Measurements from ENCODE around the gene ATL3.
"Not testable (repeated sequence)": the region's sequence is repeated elsewhere in the genome, so short reads cannot be mapped to it uniquely, and the experiment has no call there.

ATL3 gene

DNA sequence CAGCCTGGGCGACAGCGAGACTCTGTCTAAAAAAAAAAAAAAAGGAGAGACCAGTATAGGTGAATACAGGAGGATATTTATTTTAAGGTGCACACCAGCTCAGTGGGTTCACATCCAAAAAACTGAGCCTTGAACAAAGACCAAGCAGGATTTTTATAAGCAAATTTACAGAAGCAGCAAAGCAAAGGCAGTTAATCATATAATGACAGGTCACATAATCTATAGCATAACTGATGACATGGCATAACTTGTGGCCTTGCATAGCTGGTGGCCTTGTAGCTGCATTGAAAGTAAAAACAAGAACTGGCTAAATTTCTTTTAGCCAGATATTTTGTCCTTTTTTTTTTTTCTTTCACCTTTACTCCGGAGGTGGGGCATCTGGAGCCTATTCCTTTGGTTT is 54.2 kb downstream of the ATL3 start:
- no peak for DNase-seq

DNA sequence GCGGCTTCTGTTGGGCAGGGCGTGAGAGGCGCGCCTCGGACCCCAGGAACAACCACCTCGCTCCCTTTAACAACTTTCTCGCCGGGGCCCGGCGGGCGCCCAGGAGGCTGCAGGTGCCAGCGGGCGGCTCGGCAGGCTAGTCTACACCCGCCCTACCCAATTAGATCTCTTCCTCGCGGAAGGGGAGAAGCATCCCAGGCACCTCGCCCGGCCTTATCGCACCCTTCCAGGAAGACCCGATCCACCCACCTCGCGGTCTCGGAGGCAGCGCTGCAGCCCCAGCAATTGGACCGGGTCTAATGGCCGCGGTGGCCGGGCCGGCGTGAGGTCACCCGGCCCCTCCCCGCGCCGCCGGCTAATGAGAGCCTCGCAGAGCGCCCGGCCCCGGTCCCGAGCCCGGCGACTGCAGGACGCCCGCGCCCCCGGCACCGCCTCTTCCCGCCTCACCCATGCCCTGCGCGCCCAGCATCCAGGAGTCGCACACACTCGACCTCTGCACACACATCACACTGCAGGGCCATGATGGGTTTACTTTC is 57.0 kb downstream of the ATL3 start, which contains the start of gene PLAAT3:
Gene PLAAT3 (minus strand): TSS at position 298 of the 536 bp plus-strand sequence. CDS start 419 bp downstream, outside the sequence.
- no peak for DNase-seq

DNA sequence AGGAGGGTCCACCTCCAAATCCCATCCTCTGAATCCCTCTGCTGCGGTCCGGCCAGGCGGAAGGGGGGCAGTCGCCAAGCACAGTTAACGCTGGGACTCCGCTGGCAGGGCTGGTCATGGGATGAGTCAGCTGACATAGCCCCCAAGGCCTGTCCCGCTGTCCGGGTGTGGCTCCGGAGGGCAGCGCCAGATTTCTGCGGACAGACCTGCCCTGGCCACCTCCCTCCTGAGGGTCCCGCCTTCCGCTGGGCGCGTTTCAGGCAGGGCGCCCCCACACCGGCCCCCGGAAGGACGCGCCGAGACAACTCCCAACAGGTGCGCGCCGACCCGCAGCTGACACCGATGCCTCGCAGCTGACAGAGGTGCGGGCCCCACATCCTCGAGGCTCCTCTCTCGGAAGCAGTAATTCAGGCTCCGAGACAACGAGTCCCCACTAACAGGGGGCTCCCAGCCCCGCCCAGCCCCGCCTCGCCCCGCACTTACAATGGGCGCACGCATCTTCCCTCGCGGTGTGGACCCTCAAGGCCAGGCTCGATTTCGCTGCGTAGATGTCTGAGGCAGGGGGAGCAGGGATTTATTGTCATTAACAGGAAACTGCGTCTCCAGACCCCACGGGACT is 57.5 kb downstream of the ATL3 start:
- DNase-seq = no peak

DNA sequence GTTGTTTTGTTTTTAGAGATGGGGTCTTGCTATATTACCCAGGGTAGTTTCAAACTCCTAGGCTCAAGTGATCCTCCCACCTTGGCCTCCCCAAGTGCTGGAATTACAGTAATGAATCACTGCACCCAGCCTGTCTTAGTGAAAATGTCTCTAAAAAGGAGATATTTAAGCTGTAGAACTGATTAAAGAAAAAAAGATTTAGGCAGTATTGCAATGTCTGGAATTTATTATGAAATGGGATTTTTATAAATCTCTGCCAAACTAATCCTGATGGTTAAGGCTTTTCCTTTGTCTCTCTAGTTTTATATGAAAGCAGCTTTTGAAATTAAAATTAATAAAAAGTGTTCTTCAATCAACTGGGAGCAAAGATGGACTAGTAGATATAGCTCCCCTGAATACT is 59.0 kb downstream of the ATL3 start:
- DNase-seq = no peak

DNA sequence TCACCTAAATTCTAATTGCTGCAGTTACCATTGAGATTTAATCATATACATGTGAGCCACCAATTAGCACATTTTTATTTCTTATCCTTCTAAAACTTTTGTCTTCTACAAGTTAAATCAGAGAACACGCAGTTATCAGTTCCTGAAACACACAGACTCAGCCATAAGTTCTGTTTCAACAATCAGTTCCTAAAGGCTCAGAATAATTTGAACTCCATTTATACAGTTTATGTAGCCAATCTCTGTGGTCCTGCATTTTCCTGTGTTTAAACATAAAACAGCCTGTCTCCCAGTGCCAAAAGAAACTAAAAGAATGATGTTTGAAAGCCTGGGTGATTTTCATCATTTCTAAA is 59.8 kb downstream of the ATL3 start:
- no peak for DNase-seq

DNA sequence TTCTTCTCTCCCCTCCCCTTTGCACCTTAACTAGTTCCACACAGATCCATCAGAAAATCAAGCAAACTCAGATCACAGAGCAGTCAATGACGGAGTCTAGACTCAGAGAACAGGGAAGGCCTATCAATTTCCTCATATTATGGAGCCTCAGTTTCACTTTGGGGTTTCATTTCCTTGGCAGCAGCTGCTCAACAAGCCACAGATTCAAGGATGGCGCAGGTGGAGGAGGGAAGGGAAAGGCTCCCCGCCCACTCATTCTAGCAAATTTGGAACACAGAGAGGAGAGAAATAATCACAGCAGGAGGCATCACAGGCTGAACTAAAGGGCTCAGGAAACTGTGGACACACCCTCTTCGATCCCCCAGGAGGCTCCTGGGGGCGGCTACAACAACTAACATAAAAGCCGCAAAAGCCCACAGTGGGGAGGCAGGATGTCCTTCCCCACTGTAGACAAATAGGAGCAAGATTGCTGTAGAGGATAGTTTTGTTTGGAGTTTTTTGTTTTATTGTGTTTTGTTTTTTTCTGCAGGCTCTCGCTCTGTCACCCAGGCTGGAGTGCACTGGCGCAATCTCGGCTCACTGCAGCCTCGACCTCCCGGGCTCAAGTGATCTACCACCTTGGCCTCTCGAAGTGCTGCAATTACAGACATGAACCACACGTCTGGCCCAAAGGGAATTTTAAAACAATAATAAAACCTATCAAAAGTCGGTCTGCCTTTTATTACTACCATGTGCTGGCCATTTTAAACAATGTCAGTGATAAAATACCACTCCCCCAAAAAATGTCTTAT is 60.4 kb downstream of the ATL3 start:
- DNase-seq = peak; percentile 24

DNA sequence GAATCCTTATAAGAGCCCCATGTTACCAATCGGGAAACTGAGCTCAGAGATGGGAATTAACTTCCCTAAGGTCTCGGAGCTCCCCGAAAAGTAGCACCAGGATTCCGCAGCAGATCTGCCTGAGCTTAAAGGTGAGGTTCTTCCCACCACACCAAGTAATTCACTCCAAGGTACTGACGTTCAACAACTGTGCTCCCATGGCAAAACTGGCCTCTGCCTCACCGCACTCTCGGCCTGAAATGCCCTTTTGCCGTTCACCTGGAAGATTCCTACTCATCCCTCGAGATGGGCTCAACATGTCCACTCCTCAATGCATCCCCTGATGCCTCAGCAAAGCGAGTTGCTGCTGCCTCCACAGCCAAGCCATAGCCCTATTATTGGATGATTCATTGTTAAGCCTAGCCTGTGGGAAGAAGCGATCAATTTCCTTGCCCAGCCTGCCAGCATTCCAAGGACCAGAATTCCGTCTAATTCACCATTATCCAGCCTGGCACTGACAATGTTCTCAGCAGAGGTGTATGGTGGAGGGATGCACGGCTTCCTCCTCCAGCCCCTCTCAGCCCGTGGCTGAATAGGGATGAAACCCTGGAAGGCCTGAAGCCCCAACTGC is 61.1 kb downstream of the ATL3 start:
- DNase-seq = no peak

DNA sequence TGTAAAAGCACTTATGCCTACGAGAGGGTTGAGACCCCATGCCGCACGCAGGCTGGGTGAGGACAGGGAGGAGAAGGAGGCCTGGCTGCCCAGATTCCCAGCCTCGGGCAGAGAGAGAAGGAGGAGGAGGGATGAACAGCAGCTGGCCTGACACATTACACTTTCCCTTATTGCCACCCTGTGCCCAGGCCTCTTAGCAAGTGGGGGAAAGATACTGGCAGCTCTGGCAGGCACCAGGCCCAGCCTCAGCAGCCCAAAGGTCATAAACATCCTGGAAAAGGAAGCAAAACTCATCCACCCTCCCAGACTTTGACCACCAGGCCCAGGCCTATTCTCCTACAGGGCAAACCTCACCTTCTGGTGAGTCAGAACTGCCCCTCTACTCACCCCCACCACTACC is 61.6 kb downstream of the ATL3 start:
- DNase-seq = no peak

DNA sequence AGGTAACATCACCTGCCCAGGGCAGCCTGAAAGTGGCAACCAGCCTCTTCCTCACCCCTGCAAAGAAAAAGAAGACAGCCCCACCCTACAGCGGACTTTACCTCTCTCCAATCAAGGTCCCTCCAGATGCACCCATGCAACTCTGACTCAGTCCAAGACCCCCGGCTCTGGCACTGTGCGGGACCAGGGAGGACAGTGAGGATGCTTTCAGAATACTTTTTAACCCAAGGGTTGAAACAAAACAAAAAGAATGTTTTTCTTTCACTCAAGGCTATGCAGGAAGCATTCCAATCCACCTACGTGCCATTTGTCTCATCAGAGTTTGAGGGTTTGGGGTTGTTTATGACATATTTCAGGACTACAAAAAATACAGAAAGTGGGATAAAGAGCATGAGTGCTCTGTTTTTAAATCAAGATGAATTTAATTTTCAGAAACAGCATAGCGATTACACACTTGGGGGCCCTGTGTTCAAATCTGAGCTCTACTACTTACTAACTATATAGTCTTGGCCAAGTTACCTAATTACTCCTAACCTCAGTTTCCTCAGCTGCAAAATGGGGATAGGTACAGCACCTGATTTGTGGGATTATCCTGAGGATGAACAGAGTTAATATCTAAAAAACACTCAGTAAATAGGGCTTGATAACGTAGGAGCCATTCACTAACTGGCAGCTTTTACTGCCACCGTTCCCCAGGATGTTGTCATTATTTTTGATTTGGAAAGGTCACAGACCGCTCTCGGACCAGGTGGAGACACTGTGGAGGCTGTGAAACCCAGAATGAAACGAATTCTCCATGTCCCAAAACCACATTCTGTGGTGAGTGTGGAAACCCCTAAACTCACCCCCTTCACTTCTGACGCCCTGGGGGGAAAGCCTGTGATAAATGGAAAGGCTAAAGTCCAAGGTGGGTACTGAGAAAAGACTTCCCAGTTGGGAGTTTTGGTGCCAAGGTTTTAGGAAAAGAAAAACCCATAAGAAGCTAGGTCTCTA is 62.5 kb downstream of the ATL3 start:
- DNase-seq = no peak

DNA sequence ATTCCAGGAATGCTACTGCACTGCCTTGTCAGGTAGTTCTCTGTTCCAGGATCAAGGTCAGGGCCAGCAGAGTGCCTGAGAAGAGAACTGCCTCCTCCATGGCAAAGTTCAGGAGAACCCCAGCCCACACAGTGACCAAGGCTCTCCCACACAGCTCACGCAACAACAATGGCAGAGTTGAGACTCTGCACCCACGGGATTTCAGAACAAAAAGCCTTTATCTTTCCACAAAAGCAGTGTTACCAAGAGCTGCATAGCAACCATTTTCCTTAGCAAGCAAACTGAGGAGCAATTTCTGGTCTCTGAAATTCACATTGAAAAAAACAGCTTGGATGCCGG is 68.0 kb downstream of the ATL3 start:
- no peak for DNase-seq

DNA sequence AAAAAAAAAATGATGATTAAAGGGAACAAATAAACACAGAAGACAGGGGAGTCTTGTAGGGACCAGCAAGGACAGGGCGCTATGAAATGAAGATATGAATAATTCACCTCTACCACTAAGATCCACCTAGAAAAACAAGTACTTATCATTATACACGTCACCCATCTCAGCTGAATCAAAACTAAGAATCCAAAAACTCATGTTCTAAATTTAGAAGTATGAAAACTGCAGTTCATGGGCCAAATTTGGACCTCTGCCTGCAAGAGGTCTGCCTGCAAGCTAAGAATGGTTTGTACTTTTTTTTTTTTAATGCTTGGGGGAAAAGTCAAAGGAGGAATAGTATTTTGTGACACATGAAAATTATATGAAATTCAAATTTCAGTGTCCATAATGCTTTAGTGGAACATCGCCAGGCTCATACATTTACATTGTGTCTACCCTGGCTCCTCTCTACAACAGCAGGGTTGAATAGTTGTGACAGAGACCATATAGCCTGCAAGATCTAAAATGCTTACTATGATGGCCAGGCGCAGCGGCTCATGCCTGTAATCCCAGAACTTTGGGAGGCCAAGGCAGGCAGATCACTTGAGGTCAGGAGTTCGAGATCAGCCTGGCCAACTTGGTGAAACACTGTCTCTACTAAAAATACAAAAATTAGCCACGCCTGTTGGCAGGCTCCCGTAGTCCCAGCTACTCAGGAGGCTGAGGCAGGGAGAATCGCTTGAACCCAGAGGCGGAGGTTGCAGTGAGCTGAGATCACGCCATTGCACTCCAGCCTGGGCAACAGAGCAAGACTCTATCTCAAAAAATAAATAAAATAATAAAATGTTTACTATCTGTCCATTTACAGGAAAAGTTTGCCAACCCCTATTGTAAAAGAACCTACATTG is 68.6 kb downstream of the ATL3 start:
- not testable (repeated sequence) for DNase-seq

DNA sequence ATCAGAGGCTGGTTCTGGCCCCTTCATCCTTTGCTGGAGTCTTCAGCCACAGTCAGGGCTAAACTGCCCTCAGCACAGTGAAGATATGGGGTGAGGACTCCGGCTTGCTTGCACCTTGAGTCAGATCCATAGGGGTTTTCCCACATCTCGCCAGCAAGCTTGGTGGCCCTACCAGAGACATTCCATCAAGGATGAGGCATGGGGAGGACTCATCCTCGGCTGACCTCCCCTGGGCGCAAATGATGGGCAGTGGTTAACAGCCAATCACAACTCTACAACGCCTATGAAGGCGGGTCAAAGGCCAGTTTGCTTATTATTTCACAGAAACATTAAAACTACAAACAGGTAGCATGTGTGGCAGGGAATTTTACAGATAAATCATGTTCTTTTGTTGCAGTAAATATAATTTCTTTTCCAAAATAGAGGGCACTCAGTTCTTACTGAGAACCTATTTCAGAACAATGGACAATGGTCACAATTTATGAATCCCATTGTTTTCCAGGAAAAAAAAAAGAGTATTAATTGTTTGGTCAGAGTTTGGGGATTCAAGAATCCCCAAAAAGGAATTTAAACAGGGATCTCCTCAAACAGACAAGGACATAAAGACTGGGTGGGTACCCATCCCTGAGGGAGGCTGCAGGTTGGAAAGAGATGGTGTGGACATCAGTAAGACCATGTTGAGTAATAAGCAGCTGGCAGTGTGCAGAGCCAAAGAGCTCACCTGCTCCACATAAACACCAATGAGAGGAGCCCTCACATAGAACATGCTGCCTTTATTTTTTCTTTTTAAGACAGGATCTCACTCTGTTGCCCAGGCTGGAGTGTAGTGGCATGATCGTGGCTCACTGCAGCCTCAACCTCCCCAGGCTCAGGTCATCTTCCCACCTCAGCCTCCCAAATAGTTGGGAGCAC is 71.7 kb downstream of the ATL3 start:
- DNase-seq = no peak

DNA sequence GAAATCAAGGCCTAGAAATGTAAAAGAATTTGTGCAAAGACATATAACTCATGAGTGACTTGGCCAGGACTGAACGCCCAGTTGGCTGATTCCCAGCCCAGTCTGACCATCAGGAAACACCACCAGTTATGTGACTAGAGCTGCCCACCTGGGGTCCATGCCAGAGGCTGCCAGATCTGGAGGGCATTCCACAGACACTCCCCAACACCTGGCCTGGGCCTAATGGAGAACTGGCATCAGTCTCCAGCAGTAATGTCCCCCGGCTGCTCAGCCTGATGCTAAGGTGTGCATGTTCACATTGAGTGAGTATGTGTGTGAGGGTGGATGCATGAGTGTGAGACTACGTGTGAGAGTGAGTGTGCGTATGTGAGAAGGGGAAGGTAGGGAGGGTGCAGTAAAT is 72.6 kb downstream of the ATL3 start:
- DNase-seq = no peak

DNA sequence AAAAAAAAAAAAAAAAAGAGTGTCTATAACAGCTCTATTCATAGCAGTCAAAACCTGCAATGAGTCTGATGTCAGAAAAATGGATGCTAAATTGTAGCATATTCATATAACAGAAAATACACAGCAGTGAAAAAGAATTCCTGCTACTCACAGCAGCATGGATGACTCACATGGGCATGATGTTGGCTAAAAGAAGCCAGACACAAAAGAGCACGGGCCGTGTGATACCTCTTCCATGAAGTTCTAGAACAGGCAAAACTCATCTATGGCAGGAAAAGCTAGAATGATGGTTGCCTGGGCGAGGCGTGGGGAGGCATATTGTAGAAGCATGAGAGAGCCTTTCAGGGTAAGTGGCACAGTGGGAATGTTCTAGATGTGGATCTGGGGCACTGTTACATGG is 75.9 kb downstream of the ATL3 start:
- DNase-seq = no peak

DNA sequence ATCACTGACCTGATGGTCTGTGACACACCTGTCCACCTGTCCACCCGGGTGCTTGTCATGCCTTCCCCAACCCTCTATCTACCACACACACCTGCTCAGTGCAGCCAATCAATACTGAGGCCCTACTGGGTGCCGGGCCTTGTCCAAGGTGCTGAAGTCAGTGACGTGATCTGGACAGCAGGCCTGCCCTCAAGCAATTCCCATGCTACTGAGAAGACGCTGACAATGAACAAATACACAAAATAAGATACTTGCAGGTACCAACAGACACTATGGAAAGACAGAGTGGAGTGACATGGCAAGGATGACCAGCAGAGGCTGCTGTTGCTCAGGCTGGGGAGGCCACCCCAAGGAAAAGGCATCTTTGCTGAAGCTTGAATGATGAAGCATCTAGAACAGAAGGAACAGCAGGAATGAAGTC is 78.2 kb downstream of the ATL3 start:
- DNase-seq = no peak

DNA sequence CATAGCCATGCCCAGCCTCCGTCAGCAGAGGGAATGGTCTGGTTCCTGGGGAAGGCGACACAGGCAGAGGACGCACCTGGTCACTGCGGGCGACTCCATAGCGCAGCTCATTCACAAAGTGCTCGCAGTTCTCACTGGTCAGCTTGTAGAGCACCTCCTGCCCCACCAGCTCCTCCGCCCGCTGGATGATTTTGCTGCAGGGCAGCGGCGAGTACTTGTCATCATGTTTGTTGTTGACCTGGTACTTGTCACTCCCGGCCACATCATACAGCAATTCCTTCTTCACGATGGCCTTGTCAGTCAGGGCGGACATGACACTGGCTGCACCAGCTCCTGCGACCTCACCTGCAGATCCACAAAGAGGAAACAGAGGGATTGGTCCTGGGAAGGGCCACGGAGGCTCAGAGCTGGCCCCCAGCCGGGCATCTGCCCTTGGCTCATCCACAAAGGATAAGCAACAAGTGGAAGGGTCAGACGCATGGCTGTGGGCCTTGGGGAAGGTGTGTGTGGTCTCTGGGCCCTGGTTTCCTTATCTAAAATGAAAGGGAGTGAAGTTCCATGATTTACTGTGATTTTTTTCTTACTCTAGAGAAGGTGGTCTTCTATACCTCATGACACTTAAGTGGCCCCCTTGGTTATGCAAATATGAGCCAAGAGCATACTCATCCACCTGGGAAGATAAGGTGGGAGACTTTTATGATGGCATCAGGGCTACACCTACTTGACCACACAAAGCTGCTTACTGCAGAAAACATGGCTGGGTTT is 81.0 kb downstream of the ATL3 start:
- DNase-seq = no peak

DNA sequence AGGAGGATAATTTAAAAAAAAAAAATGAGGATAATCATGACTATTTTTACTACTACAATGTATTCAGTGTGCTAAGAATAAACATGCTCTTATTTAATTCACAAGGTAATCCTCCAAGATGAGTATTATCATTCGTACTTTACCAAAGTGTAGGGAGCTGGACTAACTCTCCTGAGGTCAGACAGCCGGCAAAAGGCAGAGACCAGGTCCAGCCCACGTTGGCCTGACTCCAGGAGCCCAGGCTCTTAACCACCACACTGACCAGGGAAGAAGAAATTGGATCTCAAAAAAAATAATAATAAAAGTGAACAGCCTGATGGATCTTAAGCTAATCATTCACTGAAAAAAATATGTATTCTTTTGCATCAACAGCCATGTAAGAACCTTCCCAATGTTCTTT is 82.2 kb downstream of the ATL3 start:
- no peak for DNase-seq

DNA sequence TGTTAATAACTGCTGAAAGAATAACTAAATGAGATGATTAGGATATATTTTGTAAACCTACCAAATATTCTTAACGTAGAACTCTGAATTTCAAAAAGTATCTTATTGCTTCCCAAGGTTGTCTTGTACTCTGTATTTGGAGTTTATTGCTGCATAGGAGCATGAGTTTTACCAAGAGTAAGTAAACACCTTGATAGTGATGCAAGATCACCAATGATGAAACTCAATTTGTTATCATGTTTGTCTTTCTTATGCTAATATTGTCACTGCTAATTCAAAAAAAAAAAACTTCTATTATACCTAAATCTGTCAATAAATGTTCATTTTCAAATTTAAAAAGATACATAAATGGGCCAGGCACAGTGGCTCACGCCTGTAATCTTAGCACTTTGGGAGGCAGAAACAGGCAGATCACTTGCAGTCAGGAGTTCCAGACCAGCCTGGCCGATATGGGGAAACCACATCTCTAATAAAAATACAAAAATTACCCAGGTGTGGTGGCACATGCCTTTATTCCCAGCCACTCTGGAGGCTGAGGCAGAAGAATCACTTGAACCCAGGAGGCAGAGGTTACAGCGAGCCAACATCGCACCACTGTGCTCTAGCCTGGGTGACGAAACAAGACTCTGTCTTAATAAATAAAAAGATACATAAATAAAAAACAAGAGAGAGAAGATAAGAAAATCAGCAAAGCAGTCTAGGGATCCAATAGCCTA is 84.6 kb downstream of the ATL3 start:
- no peak for DNase-seq

DNA sequence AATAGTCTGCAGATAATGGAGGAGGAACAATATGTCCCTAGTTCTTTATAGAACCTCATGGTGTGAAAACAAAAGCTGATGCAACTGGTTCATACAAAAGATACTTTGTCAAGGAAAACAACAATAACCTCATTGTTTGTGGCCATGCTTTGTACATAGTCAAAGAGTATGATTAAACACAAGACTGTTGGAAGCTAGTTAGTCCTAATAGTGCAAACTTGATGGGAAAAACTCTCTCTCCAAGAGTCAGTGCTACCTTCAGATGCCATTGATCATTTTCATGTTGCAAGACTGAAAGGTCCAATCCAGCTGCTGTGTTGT is 87.9 kb downstream of the ATL3 start:
- no peak for DNase-seq

Data from NCI-H1417 treated with DMSO at 0.1 percent for 48 hours (cell line).